HG03280 (cell line): ENCODE measurements around the gene OR51A2.
"Not testable (repeated sequence)": the region's sequence is repeated elsewhere in the genome, so short reads cannot be mapped to it uniquely, and the experiment has no call there.

Experiments used
- ATAC-seq: cut with Tn5 transposase; IDR thresholded peaks from one replicate; pipeline ENCODE4 v1.9.1; 2021; ENCODE audit warnings: mild to moderate bottlenecking, moderate library complexity; ENCODE audit not compliant: unreplicated experiment

Gene OR51A2, protein sequence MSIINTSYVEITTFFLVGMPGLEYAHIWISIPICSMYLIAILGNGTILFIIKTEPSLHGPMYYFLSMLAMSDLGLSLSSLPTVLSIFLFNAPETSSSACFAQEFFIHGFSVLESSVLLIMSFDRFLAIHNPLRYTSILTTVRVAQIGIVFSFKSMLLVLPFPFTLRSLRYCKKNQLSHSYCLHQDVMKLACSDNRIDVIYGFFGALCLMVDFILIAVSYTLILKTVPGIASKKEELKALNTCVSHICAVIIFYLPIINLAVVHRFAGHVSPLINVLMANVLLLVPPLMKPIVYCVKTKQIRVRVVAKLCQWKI

DNA sequence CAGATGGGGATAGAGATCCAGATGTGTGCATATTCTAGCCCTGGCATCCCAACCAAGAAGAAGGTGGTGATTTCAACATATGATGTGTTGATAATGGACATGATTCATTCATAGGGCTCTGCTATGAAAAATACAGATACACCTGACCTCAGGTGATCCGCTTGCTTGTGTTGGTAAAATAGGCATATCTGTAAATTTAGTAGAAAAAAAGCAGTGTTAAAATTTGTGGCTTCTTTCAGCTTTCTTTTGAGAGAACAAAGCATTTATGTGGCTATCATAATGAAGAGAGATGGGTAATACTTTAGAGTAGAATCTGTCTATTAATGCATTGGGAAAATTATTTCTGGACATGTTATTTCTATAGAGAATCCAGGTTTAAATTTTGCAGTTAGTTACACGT lies at the start of gene OR51A2:
Gene OR51A2, minus strand, starts transcription at position 101 of the 400 bp plus-strand sequence. Its CDS starts 0 bp downstream, at position 101.
- not testable (repeated sequence) for ATAC-seq

DNA sequence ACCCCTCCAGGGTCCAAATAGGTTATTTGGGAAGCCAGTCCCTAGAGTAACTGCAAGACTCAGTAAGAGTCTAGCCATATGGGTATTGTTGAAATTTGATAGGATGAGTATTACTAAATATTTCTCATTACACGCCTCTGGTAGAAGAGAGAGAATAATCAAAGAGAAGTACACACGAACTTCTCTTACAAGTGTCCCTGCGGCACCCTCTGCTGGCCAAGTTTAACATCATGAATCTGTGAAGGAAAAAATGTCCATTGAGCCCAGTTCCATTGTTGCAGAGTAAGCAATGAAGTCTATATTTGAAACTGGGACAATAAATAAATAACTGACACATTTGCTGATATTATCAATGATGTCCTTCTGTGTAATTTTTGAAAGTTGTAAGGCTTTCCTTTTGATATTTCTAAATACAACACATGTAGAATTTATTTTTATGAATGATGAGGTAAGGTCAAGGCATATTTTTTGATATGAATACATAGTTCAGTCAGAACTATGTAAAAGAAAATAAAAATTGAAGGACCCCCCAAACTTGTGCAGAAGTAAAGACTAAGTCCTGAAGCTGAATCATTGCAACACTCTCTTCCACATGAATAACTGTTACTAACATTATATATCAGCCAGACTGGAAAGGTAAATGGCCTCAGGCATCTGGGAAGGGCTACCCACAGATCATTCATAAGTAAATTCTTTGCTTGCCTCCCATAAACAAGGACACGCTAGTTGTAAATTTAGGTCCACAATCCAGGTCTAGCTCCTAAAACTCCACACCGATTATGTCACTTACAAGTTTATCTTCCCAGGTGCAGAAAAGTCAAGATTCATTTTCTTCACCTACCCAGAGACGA lies 49.1 kb upstream of the OR51A2 start:
- ATAC-seq = no peak

DNA sequence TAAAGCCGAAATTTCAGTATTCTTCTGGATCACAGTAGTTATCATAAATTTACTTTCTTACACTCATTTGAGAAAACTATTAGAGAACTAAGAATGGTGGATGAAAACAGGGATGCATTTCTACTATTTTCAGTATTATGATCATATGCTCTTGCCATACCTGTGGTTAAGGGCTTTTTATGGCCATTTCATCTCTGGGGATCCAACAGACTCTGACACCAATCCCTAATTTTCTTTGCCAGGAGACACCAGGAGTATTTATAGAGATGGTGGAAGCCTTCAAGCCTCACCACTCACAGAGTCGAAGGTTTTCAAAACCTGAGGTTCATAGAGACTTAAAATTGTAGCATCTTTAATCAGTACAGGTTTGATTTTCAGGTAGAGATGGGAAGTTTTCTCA lies 39.0 kb upstream of the OR51A2 start, which contains the start of gene OR51L1:
Gene OR51L1, plus strand, starts transcription at position 301 of the 400 bp plus-strand sequence. CDS start 4,132 bp downstream, outside the sequence.
- ATAC-seq = no peak

DNA sequence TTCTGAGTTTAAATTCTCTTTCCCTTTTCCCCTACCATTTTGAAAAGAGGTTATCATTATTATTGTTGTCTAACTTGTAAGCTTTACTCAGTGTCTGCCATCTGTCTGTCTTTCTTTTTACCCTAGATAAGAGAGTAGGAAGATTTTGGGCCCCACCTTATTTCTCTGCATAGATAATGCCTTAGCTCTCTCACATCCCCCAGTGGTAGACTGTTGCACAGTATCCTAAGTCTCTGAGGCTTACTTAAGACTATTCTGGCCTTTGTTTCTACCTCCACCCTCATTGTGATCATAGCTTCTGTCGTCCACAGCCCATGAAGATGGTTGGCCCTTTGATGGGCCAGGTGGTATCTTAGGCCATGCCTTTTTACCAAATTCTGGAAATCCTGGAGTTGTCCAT lies 35.5 kb upstream of the OR51A2 start:
- no peak for ATAC-seq

DNA sequence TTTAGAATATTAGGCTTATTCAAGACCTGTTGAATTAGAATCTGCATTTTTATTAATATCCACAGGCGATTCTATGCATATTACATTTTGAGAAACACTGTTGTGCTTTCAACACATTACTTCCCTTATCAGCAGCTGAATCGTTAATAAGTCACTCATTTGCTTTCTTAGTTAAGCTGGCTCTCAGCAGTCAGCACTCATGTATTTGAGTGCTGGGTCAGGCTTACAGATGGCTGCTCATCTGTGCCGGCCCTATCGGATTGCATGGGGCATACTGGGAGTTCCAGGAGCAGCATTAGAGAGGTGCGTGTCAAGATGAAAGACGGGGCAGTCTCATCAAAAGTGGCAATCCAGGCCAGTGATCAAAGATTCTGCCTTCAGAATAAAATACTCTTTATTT lies 28.3 kb upstream of the OR51A2 start:
- no peak for ATAC-seq

DNA sequence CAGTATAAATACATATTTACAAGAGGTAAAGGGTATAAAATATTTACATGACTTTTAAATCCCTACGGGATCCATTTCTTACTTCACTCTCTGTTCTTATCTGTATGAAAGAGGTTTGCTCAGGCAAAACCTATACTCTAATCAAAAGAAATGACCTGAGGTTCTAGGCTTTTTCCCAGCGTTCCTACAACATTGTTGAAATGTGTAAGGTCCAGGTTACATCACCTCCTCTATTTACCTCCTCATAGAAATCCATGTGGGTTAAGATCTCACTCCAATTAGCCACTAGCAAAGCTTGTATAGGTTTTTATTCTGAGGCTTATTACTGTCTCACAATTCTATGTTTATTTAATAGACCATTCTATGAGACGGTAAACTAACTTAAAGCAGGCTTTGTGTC lies 27.2 kb upstream of the OR51A2 start:
- no peak for ATAC-seq

DNA sequence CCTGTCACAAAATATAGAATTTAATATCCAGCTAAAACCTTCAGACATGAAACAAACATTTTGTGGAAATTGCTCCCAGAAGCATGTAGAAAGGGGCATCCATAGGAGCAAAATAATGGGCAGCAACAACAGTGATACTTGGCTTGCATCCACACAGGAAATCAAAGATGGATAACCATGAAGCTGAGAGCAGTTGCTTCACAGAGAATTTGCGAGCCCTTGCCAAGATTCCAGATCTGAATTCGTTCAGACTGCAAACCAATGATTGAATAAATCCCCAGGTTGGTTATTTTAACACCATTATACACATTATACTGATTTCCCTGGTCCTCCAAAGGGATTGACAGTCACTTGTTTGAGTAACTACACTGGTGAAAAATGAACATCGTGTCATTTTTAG lies 23.5 kb upstream of the OR51A2 start:
- ATAC-seq = no peak

DNA sequence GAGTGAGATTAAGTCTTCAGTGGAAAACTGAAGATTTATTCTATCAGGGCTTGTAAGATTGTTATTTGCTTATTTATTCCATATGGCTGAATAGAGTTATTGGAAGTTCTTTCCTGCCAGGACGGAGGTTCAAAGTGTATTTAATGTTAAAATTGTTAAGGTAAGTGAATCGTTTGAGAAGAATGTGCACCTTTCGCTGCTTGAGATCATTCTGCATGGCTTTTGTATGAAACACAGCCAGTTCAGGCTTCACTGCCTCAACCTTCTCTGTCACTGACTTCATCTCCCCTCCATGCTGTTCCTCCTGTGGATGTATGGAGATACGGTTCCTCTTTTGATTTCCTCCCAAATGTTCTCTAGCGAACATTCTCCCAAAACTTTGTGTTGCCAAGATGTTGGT lies 19.9 kb upstream of the OR51A2 start:
- no peak for ATAC-seq

DNA sequence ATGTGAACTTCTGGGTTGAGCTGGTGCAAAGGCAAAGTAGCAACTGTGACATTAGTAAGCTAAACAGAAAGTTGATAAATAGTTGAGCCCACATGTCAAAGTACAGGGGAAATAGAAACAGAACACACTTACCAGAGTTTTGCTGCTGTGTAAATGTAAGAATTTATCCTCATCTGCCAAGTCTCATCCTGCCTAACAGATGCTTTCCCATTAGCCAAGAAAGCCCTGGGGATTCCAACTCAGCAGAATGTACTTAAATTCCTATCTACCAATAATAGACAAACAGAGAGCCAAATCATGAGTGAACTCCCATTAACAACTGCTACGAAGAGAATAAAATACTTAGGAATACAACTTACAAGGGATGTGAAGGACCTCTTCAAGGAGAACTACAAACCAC lies 7.3 kb upstream of the OR51A2 start:
- no peak for ATAC-seq

DNA sequence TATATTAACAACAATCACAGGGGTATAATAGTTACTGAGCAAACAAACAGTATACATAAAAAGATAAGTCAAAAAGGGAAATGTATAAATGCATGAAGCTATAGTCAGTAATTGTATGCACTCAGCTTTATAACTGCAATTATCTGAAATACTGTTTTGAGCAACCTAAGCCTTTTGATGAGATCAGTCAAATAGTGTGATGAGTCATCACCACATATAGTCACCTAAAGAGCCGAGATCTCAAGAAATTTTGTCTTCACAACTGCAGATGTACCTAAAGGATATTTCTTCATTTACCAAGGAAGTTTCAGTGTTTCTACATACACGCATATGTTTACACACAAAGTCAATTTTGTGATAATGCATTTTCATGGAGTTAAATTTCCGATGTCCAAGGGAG lies 5.4 kb upstream of the OR51A2 start:
- no peak for ATAC-seq

DNA sequence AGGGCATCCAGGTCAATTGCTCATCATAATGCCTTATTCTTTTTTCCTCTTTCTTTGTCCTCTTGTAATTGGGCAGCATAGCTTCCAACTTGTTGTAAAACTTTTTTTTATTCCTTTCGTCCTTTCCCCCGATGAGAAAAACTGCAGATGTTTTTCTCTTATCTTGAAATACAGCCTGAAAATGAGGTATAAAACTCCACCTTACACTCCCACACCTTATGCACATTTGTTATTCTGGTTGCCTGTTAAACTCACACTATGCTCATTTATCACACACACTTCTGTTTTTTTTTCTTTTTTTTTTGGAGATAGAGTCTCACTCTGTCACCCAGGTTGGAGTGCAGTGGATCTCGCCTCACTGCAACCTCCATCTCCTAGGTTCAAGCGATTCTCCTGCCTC lies 1.9 kb upstream of the OR51A2 start:
- no peak for ATAC-seq

DNA sequence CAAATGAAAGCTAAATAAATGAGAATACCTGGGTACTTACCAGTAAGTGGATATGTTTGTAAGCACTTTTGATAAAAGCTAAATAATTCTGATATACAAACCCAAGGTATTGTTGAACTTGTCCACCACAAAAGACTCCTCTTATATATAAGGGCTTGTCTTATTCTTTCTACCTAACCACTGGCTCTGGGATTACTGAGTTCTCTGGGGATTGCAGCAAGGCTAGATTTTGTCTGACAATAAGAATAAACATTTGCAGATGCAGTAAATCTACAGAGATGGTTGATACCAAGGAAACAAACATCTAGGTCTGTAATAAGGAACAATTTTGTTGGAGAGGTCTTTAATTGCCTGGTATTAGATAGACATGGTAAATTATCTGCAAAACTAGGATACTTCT lies 8.0 kb downstream of the OR51A2 start, which contains the start of gene OR51A4:
Gene OR51A4, minus strand, starts transcription at position 101 of the 400 bp plus-strand sequence. CDS start 505 bp downstream, outside the sequence.
- ATAC-seq = no peak

DNA sequence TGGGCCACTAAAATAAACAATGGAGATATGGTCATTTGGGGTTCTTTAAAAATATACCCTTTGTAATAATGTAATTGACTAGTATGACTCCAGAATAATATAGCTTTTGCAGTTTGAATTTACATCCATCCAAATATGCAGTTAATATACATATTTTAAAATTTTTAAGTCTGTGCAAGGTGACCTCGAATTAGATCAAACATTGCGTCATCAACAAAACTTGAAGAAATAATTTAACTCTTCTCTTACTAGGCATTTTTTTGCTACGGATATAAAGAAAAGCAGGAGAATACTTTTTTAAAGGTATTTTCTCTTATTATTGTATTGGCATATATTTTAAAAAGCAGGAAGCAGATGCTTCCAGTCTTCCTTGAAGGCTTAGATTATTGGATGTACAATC lies 18.8 kb downstream of the OR51A2 start:
- no peak for ATAC-seq

DNA sequence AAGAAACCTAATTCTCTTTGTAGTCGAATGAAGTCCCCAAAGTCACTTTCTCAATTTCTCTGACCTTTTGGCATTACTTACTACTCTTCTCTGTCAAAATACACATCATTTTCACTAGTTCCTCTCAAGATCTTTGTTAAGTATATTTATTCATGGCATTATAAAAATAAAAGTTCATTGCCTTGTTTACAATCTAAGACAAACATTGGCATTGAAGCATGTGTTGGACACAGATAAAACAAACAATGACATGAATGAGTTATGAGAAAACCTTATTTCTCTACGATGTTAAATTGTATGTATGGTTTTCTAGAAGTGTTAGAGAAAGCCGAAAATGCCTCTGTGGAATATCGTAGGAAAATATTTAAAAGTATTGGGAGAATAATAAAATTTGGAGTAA lies 22.8 kb downstream of the OR51A2 start:
- no peak for ATAC-seq

DNA sequence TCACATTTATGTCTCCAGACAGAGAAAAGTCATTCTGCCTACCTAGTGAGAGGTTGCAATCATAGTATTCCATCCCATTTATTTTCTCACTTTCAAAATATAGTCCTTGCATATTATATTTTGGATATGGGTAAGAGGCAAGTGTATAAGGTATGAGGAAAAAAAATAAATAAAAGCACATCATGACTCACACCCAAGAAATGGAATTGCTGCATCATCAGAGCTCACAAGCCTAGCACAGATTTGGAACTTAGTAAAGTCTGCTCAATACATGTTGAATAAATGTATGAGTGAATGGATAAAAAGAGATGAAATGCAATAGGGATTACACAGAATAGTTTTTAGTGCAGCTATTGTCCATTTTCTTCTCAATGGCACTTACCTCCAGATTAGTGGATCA lies 28.9 kb downstream of the OR51A2 start:
- no peak for ATAC-seq

DNA sequence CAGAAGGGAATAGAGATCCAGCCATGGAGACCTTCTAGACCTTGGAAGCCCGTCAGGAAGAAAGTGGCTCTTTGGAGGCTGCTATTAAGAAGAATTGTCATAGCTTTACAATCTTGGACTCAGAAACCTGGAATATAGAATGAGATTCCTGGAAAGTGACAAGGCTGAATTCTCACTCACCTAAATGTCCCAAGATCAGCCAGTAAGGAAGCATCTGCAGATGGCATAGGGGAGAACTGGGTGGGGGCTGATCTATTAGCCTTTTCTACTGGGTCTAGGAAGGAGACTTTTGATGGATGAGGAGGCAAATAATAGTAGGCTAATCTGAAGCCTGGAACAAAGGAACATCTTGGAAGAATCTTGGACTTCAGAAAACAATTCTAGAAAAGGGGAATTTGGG lies 31.3 kb downstream of the OR51A2 start, which contains the start of gene OR51G1:
Gene OR51G1, minus strand, starts transcription at position 101 of the 400 bp plus-strand sequence. Its CDS starts 0 bp downstream, at position 101.
- no peak for ATAC-seq

DNA sequence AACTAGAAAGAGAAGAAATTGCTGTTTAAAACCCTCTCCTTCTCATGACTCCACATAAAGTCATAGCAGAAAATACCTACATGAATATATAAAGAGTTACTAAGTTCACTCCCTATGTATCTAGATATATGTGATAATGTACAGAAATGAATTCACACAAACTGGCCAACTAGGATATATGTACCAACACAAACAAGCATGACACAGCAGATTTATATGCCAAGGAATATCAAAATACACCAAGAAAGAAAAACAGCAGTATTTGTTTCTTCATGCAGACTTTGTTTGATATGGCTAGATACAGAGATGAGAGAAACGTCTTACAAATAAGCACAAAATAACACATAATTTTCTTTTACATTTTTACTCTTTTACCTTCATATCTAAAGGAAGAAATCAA lies 33.2 kb downstream of the OR51A2 start:
- ATAC-seq = no peak

DNA sequence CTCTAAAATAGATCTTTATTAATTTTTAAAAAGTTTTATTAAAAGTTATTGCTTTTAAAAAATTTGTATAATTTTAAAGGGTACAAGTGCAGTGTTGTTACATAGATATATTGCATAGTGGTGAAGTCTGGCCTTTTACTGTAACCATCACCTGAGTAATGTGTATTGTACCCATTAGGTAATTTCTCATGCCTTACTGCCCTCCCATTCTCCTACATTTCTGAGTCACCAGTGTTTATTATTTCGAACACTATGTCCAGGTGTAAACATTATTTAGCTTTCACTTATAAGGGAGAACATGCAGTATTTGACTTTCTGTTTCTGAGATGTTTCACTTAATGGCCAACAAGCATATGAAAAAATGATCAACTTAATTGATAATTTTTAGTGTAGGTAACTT lies 33.7 kb downstream of the OR51A2 start:
- ATAC-seq = no peak

DNA sequence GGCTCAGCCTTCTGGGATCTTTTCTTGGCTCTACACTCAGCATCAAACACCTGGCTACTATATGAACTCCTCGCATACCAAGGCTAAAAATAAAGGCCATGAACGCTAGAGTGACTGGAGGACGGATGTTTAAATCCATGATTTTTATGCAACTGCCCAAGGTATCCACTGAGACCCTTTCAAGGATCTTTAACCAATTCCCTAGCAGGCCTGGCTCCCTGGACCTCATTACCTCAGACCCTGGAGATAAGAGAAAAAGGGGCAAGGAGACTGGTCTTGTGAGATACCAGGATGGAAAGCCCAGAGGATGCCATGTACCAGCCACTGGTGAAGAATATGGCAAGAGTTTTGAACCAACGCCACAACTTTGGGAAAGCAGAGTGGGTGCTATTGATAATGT lies 36.3 kb downstream of the OR51A2 start, which contains the start of gene OR51G2:
Gene OR51G2, minus strand, starts transcription at position 101 of the 400 bp plus-strand sequence. CDS start 3,687 bp downstream, outside the sequence.
- ATAC-seq = no peak

DNA sequence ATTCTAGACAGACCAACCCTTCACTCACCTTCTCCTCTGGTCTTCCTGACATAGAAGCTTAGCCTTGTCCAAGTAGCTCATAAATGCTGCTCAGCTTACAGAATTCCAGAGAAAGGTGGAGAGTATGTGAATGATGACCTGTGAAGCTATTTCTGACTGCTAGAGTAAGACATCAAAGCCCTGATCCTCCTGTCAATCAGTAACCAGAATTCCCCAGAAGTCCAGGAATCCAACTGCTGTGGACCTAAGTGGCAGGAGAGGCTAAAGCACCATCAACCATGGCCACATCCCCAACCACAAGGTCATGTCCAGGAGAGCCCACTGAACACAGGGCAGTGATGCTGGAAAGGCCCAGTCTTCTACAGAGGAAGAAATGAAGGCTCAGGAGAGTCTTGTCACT lies 38.9 kb downstream of the OR51A2 start:
- ATAC-seq = no peak
